Transverse colon (tissue), 4 donors: Measurements from ENCODE around the gene STARD7. TPM values are rescaled to one million over a fixed set of nuclear protein-coding genes. Genes with fewer than 3 reads are reported as not detected.
A peak's percentile ranks its signal among the peaks of the same experiment; 100 is the strongest.
"Not testable (repeated sequence)": the region's sequence is repeated elsewhere in the genome, so short reads cannot be mapped to it uniquely, and the experiment has no call there.

ENCODE experiments used
- DNase-seq: peaks from one replicate; pipeline ENCODE4 v3.0.0-alpha.2; 2019
- H3K27ac ChIP-seq, 4 donors: fragments of 200-600 bp; sonication (generic); 2 replicates each; pipeline ENCODE4 v1.5.1; 2016 to 2018; ENCODE audit warnings: inconsistent platforms in 4 of 4
- H3K27me3 ChIP-seq: fragments of 200-600 bp; sonication (generic); 2 replicates; pipeline ENCODE4 v1.5.1; 2017; ENCODE audit warnings: inconsistent platforms
- H3K36me3 ChIP-seq, 4 donors: fragments of 200-600 bp; sonication (generic); 2 replicates each; pipeline ENCODE4 v1.5.1; 2017 to 2019; ENCODE audit warnings: inconsistent platforms in 4 of 4
- H3K4me1 ChIP-seq, 4 donors: fragments of 200-600 bp; sonication (generic); 2 replicates each; pipeline ENCODE4 v1.5.1; 2017 to 2020; ENCODE audit warnings: inconsistent platforms in 4 of 4
- H3K4me3 ChIP-seq, 4 donors: fragments of 200-600 bp; sonication (generic); 1 replicate in 1 of 4; 2 replicates in 3 of 4; pipeline versions ENCODE4 v1.5.1 to v1.6.1; 2017 to 2019; ENCODE audit warnings: inconsistent platforms in 4 of 4
- H3K9me3 ChIP-seq, 2 donors: fragments of 200-600 bp; sonication (generic); 2 replicates each; pipeline ENCODE4 v1.5.1; 2017 to 2019; ENCODE audit warnings: inconsistent platforms in 2 of 2
- EP300 ChIP-seq: sonication (generic); formaldehyde crosslinking; IDR thresholded peaks from one replicate; pipeline ENCODE4 v1.6.1; 2017; ENCODE audit warnings: antibody characterized with exemption, low read depth
- POLR2A ChIP-seq: fragments of 450-650 bp; IDR thresholded peaks from one replicate; pipeline ENCODE4 v1.6.1; 2016; ENCODE audit warnings: antibody characterized with exemption, mild to moderate bottlenecking, moderate library complexity
- POLR2AphosphoS5 ChIP-seq, 3 donors: sonication (generic); formaldehyde crosslinking; IDR thresholded peaks; one replicate each; pipeline ENCODE4 v1.6.1; 2016; ENCODE audit warnings: antibody characterized with exemption in 3 of 3
- WGBS, 2 donors: methylation state at CpG; one replicate each; pipeline ENCODE4 v1.1.5; 2018; ENCODE audit warnings: low coverage in 1 of 2; 5-methylcytosine and 5-hydroxymethylcytosine counted together
- in situ Hi-C, 4 donors: fragments of 200-750 bp; cut with MboI; loops; one replicate each; pipeline versions ENCODE4 v1.15.0 to v1.15.1; 2017; ENCODE audit warnings: low sequenced_read_pairs in 3 of 4, low pct_ligation_motif_present in 1 of 4, low pct_unique_long_range_greater_than_20kb in 1 of 4
- intact Hi-C: fragments of 100-400 bp; cut with DNase I; formaldehyde crosslinking; loops from one replicate; pipeline ENCODE4 v1.15.1; 2023; ENCODE audit warnings: low total_unique reads
- total RNA-seq, 4 donors: library from RNA; depleted of rRNA; stranded (reverse); fragments of >200 nt; gene quantifications; one replicate each; pipeline ENCODE4 v1.1.0, GENCODE V29; 2016
- TF ChIP-seq, protein P1 (sequence below), 5 experiments: fragments of 200-600 bp in 3 of 5; fragments of 450-650 bp in 2 of 5; sonication (generic) in 3 of 5; IDR thresholded peaks; 1 replicate in 2 of 5; 2 replicates in 3 of 5; pipeline ENCODE4 v1.5.1; 2016 to 2017; ENCODE audit warnings: antibody characterized with exemption in 5 of 5, inconsistent platforms in 3 of 5, mild to moderate bottlenecking in 2 of 5, moderate library complexity in 1 of 5

STARD7 gene
- total RNA-seq, 4 donors from 2014 or later = 74.1 to 155 (median 139) TPM

GRCh38 chr2:96163415-96163767 is 45.2 kb downstream of the STARD7 start:
- H3K9me3 ChIP-seq = no peaks in the 10 kb centered on the region
- TF ChIP-seq EP300 (no peak), POLR2A (no peak), POLR2AphosphoS5 (IDR thresholded peaks at IDR 0.05) (no peak)
- TF ChIP-seq, protein P1, sequence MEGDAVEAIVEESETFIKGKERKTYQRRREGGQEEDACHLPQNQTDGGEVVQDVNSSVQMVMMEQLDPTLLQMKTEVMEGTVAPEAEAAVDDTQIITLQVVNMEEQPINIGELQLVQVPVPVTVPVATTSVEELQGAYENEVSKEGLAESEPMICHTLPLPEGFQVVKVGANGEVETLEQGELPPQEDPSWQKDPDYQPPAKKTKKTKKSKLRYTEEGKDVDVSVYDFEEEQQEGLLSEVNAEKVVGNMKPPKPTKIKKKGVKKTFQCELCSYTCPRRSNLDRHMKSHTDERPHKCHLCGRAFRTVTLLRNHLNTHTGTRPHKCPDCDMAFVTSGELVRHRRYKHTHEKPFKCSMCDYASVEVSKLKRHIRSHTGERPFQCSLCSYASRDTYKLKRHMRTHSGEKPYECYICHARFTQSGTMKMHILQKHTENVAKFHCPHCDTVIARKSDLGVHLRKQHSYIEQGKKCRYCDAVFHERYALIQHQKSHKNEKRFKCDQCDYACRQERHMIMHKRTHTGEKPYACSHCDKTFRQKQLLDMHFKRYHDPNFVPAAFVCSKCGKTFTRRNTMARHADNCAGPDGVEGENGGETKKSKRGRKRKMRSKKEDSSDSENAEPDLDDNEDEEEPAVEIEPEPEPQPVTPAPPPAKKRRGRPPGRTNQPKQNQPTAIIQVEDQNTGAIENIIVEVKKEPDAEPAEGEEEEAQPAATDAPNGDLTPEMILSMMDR (IDR thresholded peaks at IDR 0.05) = no peak
- WGBS, 2 donors = 82% methylated on average over 5 of the region's 5 CpGs; no CpG with 5 or more reads in 1 of the 2 donors
- peaks cover 0 to 10% (median 2%) of the 10 kb centered on the region in 4 donors for H3K4me1 ChIP-seq
- in situ Hi-C loops = no loop called here
- no peak for DNase-seq
- intact Hi-C loops = no loop called here
- no peaks in the 10 kb centered on the region for H3K27me3 ChIP-seq
- H3K27ac ChIP-seq = peak overlapping the region; percentile 41 to 54 (median 48)
- no peaks in the 10 kb centered on the region for H3K36me3 ChIP-seq
- H3K4me3 ChIP-seq = no peak overlapping the region

DNA sequence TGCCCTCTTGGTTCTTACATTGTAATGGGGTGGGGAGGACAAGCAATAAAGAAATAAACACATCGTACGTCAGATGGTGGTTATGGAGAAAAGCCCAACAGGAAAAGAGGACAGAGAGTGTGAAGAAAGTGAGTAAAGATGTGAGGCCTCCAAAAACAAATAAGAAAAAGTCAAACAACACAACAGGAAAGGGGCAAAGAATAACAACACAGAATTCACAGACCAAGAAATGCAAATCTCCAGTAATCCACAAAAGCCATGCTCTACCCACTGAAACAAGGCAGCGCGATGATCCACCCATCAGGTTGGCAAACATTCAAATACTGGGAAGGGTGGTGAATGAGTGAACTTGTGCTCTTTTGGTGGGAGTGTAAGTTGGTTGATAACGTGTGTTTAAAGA is 46.7 kb downstream of the STARD7 start:
- no peaks in the 10 kb centered on the region for H3K9me3 ChIP-seq
- 22 to 42% methylated on average over 5 of the region's 5 CpGs for WGBS, 2 donors
- H3K27ac ChIP-seq = peak overlapping the region; percentile 14 to 54 (median 48)
- no peak for TF ChIP-seq POLR2AphosphoS5 (IDR thresholded peaks at IDR 0.05)
- TF ChIP-seq, protein P1 (IDR thresholded peaks at IDR 0.05) = no peak
- no peak for TF ChIP-seq POLR2A
- no peak for TF ChIP-seq EP300
- H3K4me1 ChIP-seq = peaks cover 0 to 10% (median 2%) of the 10 kb centered on the region in 4 donors
- intact Hi-C loops (no loop called here), in situ Hi-C loops (no loop called here)
- no peaks in the 10 kb centered on the region for H3K27me3 ChIP-seq
- DNase-seq = no peak
- no peaks in the 10 kb centered on the region for H3K36me3 ChIP-seq
- no peak overlapping the region for H3K4me3 ChIP-seq

GRCh38 chr2:96160366-96160765 is 48.3 kb downstream of the STARD7 start:
- H3K36me3 ChIP-seq, H3K9me3 ChIP-seq, DNase-seq, H3K4me3 ChIP-seq, H3K27me3 ChIP-seq, in situ Hi-C loops, intact Hi-C loops, H3K27ac ChIP-seq: not testable (repeated sequence)
- H3K4me1 ChIP-seq = peaks cover 0 to 10% (median 2%) of the 10 kb centered on the region in 4 donors
- WGBS, 2 donors = 92 to 97% methylated on average over 1 to 5 of the region's 5 CpGs

DNA sequence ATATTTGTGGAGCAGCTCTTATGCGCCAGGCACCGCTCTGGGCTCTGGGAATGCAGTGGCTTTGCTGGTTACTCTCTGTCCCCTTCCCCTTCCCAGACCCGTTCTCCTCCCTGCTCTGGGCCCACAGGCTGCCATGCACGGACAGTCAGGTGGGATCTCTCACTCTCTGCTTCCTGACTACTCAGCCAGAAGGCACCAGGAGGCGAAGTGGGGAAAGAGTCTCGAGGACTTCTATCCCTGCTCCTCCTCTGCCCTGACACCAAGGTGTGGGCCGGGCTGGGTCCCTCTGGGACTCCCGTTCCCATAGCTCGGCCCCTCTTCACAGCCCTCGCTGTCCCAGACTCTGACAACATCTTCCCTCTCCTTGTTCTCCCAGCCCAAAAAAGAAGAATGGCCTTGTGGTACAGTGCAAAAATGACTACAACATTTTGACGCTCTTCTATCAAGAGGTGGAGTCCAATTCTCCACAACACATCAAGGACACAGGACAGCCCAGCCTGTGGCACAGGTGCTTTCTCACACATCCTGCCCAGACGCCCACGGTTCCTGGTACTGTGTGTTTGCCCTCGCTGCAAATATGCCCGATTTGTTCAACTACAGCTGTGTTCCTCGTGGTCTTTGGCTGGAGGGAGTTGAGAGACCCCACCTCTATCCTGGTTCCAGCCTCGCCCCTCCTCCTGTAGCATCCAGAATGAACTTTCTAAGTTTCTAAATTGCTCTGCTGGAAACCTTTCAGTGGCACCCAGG is 49.4 kb downstream of the STARD7 start:
- no peak for DNase-seq
- H3K4me1 ChIP-seq = peaks cover 0 to 10% (median 2%) of the 10 kb centered on the region in 4 donors
- TF ChIP-seq POLR2AphosphoS5 (IDR thresholded peaks at IDR 0.05) (no peak), EP300 (no peak)
- TF ChIP-seq, protein P1 (IDR thresholded peaks at IDR 0.05) = no peak
- H3K9me3 ChIP-seq = no peaks in the 10 kb centered on the region
- in situ Hi-C loops (no loop called here), intact Hi-C loops (no loop called here)
- WGBS, 2 donors = 79% methylated on average over 17 of the region's 17 CpGs; no CpG with 5 or more reads in 1 of the 2 donors
- no peak overlapping the region for H3K27ac ChIP-seq
- no peaks in the 10 kb centered on the region for H3K27me3 ChIP-seq
- H3K36me3 ChIP-seq = no peaks in the 10 kb centered on the region
- H3K4me3 ChIP-seq = no peak overlapping the region
